Testis (tissue), 3 donors: ENCODE measurements around the gene CDS2. TPM values are rescaled to one million over a fixed set of nuclear protein-coding genes. Genes with fewer than 3 reads are reported as not detected.

Experiments used
- DNase-seq: peaks from one replicate; pipeline ENCODE4 v3.0.0-alpha.2; 2019
- H3K27ac ChIP-seq, 2 donors: fragments of 200-600 bp; sonication (generic); one replicate each; pipeline ENCODE4 v1.5.1; 2019
- H3K27me3 ChIP-seq: fragments of 200-600 bp; sonication (generic); one replicate; pipeline ENCODE4 v1.5.1; 2019
- H3K36me3 ChIP-seq: fragments of 200-600 bp; sonication (generic); one replicate; pipeline ENCODE4 v1.5.1; 2017; ENCODE audit warnings: low read depth; ENCODE audit errors: missing control alignments
- H3K4me1 ChIP-seq: fragments of 200-600 bp; sonication (generic); one replicate; pipeline ENCODE4 v1.5.1; 2019
- H3K4me3 ChIP-seq, 2 donors: fragments of 200-600 bp; sonication (generic); one replicate each; pipeline ENCODE4 v1.5.1; 2017 to 2019
- H3K9me3 ChIP-seq: fragments of 200-600 bp; sonication (generic); one replicate; pipeline ENCODE4 v1.5.1; 2017
- POLR2A ChIP-seq: fragments of 450-650 bp; IDR thresholded peaks from one replicate; pipeline ENCODE4 v1.6.1; 2017; ENCODE audit warnings: antibody characterized with exemption, mild to moderate bottlenecking, moderate library complexity
- WGBS, 2 donors: methylation state at CpG; one replicate each; pipeline ENCODE4 v1.1.5; 2018; 5-methylcytosine and 5-hydroxymethylcytosine counted together
- intact Hi-C: fragments of 100-400 bp; cut with DNase I; formaldehyde crosslinking; loops from one replicate; pipeline ENCODE4 v1.15.1; 2023; ENCODE audit warnings: low total_unique reads
- polyA plus RNA-seq: library from polyadenylated mRNA; stranded (reverse); fragments of 350-450 nt; fragmentation: Illumina TruSeq; extraction: RNeasy Lipid Tissue Mini Kit (QIAGEN cat#74804); gene quantifications from one replicate; pipeline ENCODE4 v1.2.3, GENCODE V29; 2014; ENCODE audit warnings: low read depth, low replicate concordance; ENCODE audit not compliant: insufficient read depth
- small RNA-seq, 2 donors: library from RNA; depleted of rRNA; stranded (forward); fragments of <200 nt; gene quantifications; one replicate each; pipeline ENCODE3, GENCODE V24; 2016
- total RNA-seq, 2 donors: library from RNA; depleted of rRNA; stranded (reverse); fragments of >200 nt; gene quantifications; one replicate each; pipeline ENCODE4 v1.2.3, GENCODE V29; 2016
- TF ChIP-seq, protein P1 (sequence below), 3 experiments: fragments of 450-650 bp in 2 of 3; fragments of 200-600 bp in 1 of 3; sonication (generic) in 1 of 3; IDR thresholded peaks; one replicate each; pipeline ENCODE4 v1.5.1; 2016 to 2019; ENCODE audit warnings: antibody characterized with exemption in 3 of 3, mild to moderate bottlenecking in 2 of 3, moderate library complexity in 1 of 3

CDS2 gene
- total and polyA plus RNA-seq, 3 donors from 2014 or later: 55.0 to 71.0 (median 65.7) TPM

DNA sequence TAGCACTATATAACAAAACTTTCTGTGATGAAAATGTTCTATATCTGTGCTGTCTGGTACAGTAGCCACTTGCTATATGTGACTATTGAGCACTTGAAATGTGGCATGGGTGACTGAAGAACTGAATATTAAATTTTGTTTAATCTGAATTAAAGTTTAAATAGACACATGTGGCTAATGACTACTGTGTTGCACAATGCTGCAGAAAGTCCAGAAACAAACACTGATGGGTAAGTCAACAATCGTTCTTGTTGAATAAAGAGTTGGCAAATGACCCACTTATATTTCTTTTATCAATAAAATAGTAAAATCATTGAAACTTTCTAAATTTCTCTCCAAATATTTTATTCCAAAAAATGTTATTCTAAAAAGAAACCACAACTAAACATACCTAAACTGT lies 108.2 kb downstream of the CDS2 start:
- H3K4me3 ChIP-seq: no peak overlapping the region
- no peaks in the 10 kb centered on the region for H3K4me1 ChIP-seq
- 45 to 71% methylated on average over 1 of the region's 1 CpG for WGBS, 2 donors
- DNase-seq: no peak
- intact Hi-C loops: no loop called here
- H3K9me3 ChIP-seq: no peaks in the 10 kb centered on the region
- H3K27ac ChIP-seq: no peak overlapping the region
- TF ChIP-seq, protein P1, sequence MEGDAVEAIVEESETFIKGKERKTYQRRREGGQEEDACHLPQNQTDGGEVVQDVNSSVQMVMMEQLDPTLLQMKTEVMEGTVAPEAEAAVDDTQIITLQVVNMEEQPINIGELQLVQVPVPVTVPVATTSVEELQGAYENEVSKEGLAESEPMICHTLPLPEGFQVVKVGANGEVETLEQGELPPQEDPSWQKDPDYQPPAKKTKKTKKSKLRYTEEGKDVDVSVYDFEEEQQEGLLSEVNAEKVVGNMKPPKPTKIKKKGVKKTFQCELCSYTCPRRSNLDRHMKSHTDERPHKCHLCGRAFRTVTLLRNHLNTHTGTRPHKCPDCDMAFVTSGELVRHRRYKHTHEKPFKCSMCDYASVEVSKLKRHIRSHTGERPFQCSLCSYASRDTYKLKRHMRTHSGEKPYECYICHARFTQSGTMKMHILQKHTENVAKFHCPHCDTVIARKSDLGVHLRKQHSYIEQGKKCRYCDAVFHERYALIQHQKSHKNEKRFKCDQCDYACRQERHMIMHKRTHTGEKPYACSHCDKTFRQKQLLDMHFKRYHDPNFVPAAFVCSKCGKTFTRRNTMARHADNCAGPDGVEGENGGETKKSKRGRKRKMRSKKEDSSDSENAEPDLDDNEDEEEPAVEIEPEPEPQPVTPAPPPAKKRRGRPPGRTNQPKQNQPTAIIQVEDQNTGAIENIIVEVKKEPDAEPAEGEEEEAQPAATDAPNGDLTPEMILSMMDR (IDR thresholded peaks at IDR 0.05): no peak
- TF ChIP-seq POLR2A: no peak
- no peaks in the 10 kb centered on the region for H3K36me3 ChIP-seq
- no peaks in the 10 kb centered on the region for H3K27me3 ChIP-seq

Small RNAs within 50 kb of the gene (small RNA-seq; reads per million reads assigned to genes)
- gene RF00019: 0 reads per million in 2 donors
- gene RF00568: 0 reads per million in 2 donors
- gene RNA5SP474: 0 reads per million in 2 donors

Other genes starting within 250 kb of the CDS2 start
- gene SLC23A2, start 125.5 kb upstream of the CDS2 start, total RNA-seq: 10 to 100 TPM; 40.7 to 49.3 TPM
- gene SLC23A2, start 125.5 kb upstream of the CDS2 start, polyA plus RNA-seq: 23.6 TPM
- 10 to 100 TPM; 76.3 to 82.8 TPM for gene TMEM230, start 13.9 kb upstream of the CDS2 start, total RNA-seq
- gene TMEM230, start 13.9 kb upstream of the CDS2 start, polyA plus RNA-seq: 118 TPM
- gene PCNA, start 7.0 kb upstream of the CDS2 start, total RNA-seq: 10 to 100 TPM; 55.4 to 65.0 TPM
- gene PCNA, start 7.0 kb upstream of the CDS2 start, polyA plus RNA-seq: 121 TPM
- gene PROKR2, start 189.9 kb downstream of the CDS2 start, total RNA-seq: under 1 TPM; 0.31 to 0.71 TPM
- gene PROKR2, start 189.9 kb downstream of the CDS2 start, polyA plus RNA-seq: 0.66 TPM